HG02885 (cell line): ENCODE data around the gene BLVRB.
A peak's percentile ranks its signal among the peaks of the same experiment; 100 is the strongest.

ENCODE experiments used
- ATAC-seq: cut with Tn5 transposase; IDR thresholded peaks from one replicate; pipeline ENCODE4 v1.9.1; 2021; ENCODE audit warnings: mild to moderate bottlenecking; ENCODE audit not compliant: unreplicated experiment, poor library complexity

Gene BLVRB

GRCh38 chr19:40424637-40425449 is 40.7 kb downstream of the BLVRB start:
- ATAC-seq = no peak

- ATAC-seq = no peak
Observed at GRCh38 chr19:40423938-40424337, 41.6 kb downstream of the BLVRB start.

- no peak for ATAC-seq
Observed at GRCh38 chr19:40422748-40423566, 42.6 kb downstream of the BLVRB start.

- no peak for ATAC-seq
Observed at GRCh38 chr19:40421993-40422747, 43.4 kb downstream of the BLVRB start.

- ATAC-seq = peak; percentile 44
Observed at GRCh38 chr19:40420766-40421765, 44.5 kb downstream of the BLVRB start.

GRCh38 chr19:40420451-40420765 is 45.1 kb downstream of the BLVRB start:
- ATAC-seq = no peak

- ATAC-seq = no peak
Observed at GRCh38 chr19:40419780-40420179, 45.8 kb downstream of the BLVRB start.

GRCh38 chr19:40419066-40419612 is 46.4 kb downstream of the BLVRB start:
- ATAC-seq = no peak

- no peak for ATAC-seq
Observed at GRCh38 chr19:40418040-40418439, 47.5 kb downstream of the BLVRB start.

GRCh38 chr19:40417643-40417981 is 47.9 kb downstream of the BLVRB start:
- no peak for ATAC-seq

- no peak for ATAC-seq
Observed at GRCh38 chr19:40416918-40417642, 48.5 kb downstream of the BLVRB start.

GRCh38 chr19:40415768-40416167 is 49.8 kb downstream of the BLVRB start:
- no peak for ATAC-seq

GRCh38 chr19:40414542-40415535 is 50.7 kb downstream of the BLVRB start:
- ATAC-seq = no peak

GRCh38 chr19:40413291-40413845 is 52.2 kb downstream of the BLVRB start, which contains the start of gene PRX:
Gene PRX (minus strand): TSS chr19:40413378. CDS start chr19:40407932, 5,446 bp downstream.
- no peak for ATAC-seq

GRCh38 chr19:40412866-40413265 is 52.7 kb downstream of the BLVRB start:
- ATAC-seq = no peak

- no peak for ATAC-seq
Observed at GRCh38 chr19:40411958-40412499, 53.5 kb downstream of the BLVRB start.
